Astrocyte (in vitro differentiated cells and primary cell): ENCODE data around the gene RHOBTB1.

Source experiments
- CTCF ChIP-seq: IDR thresholded peaks from 2 replicates; pipeline ENCODE4 v1.5.1; 2011; ENCODE audit warnings: low read depth, mild to moderate bottlenecking, inconsistent platforms, low read length, moderate library complexity; ENCODE audit not compliant: insufficient read depth
- EZH2 ChIP-seq: IDR thresholded peaks from 2 replicates; pipeline ENCODE4 v1.6.1; 2012; ENCODE audit warnings: mild to moderate bottlenecking, low read length, inconsistent platforms; ENCODE audit not compliant: insufficient read depth

GRCh38 chr10:60890811-60891210, 53.2 kb downstream of the RHOBTB1 start:
- TF ChIP-seq CTCF (no peak), EZH2 (no peak)
